ENCODE data around the gene TSHR. TPM values are rescaled to one million over a fixed set of nuclear protein-coding genes. Genes with fewer than 3 reads are reported as not detected.

The TSHR gene
- total and polyA plus RNA-seq, 2 of the 13 experiments (the other 11 are each of a cell fraction or from before 2014, with no cell fraction given): not detected

GRCh38 chr14:80992580-80992979 lies 37.2 kb downstream of the TSHR start:
- peaks cover 0 to 11% of the 10 kb centered on the region in 2 experiments; a peak in 3 of 5 replicates for H3K27me3 ChIP-seq (ENCODE audit: control insufficient read depth in 1 of 2, insufficient read depth in 2 of 2, low read length in 2 of 2)
- BruUV-seq (replicated peaks): no TSS peak
- H3K4me1 ChIP-seq (ENCODE audit: insufficient read depth, low read length): no peaks in the 10 kb centered on the region
- ChIA-PET CTCF (ENCODE audit: low intra/inter-chr PET ratio, low total read pairs) (no interaction called here), POLR2A (no interaction called here)
- H3K27ac ChIP-seq (ENCODE audit: extremely low read length, insufficient read depth, low read length): no peak overlapping the region
- H3K9me3 ChIP-seq (ENCODE audit: low read length): no peaks in the 10 kb centered on the region
- H3K36me3 ChIP-seq (replicated peaks in 1 of 2; ENCODE audit: control insufficient read depth in 1 of 2, insufficient read depth in 2 of 2, low read length in 2 of 2): no peaks in the 10 kb centered on the region
- ATAC-seq (no peak), FAIRE-seq (no peak), DNase-seq (ENCODE audit: low spot score) (no peak)
- no peaks in the 10 kb centered on the region for H4K20me1 ChIP-seq (ENCODE audit: insufficient read depth, low read length)
- no peak overlapping the region for H3K4me2 ChIP-seq (ENCODE audit: low read depth, low read length)
- H3K4me3 ChIP-seq (replicated peaks in 1 of 3; ENCODE audit: insufficient read depth in 1 of 3, low read depth in 2 of 3, low read length in 3 of 3): no peak overlapping the region
- WGBS (ENCODE audit: low lambda C conversion rate): 0% methylated on average over 3 of the region's 3 CpGs
- in situ Hi-C loops (cut with HindIII; ENCODE audit: extremely low pct_ligation_motif_present, low pct_unique_long_range_greater_than_20kb): loop anchor here (10.0 kb wide), 1 partner anchor 472 kb away; no protein-coding TSS in a partner anchor
- H2AFZ ChIP-seq (ENCODE audit: low read length): no peak overlapping the region
- H3K79me2 ChIP-seq (ENCODE audit: insufficient read depth, low read length): no peaks in the 10 kb centered on the region
- intact Hi-C loops (cut with micrococcal nuclease; ENCODE audit: unreplicated experiment): no loop called here
- H3K9ac ChIP-seq (ENCODE audit: insufficient read depth, low read depth, low read length): no peak overlapping the region
- TF ChIP-seq NR1H2 (CRISPR knock-in tag; IDR thresholded peaks at IDR 0.05; ENCODE audit: borderline replicate concordance, low read depth) (no peak), ZKSCAN8 (CRISPR knock-in tag; IDR thresholded peaks at IDR 0.05; ENCODE audit: borderline replicate concordance) (no peak), ZNF512B (CRISPR knock-in tag; IDR thresholded peaks at IDR 0.05; ENCODE audit: borderline replicate concordance) (no peak), JDP2 (CRISPR knock-in tag; IDR thresholded peaks at IDR 0.05; ENCODE audit: borderline replicate concordance) (no peak), MAZ (IDR thresholded peaks at IDR 0.05; ENCODE audit: borderline replicate concordance, low read depth, low read length) (no peak), MAZ (CRISPR knock-in tag; IDR thresholded peaks at IDR 0.05; ENCODE audit: low read depth) (no peak), ZNF24 (IDR thresholded peaks at IDR 0.05) (no peak), U2AF1 (optimal IDR thresholded peaks at IDR 0.05; ENCODE audit: low read depth, low read length) (no peak), AHDC1 (CRISPR knock-in tag; IDR thresholded peaks at IDR 0.05; ENCODE audit: borderline replicate concordance) (no peak), MEIS2 (CRISPR knock-in tag; IDR thresholded peaks at IDR 0.05) (no peak), TOE1 (CRISPR knock-in tag; IDR thresholded peaks at IDR 0.05) (no peak), ZBTB10 (CRISPR knock-in tag; IDR thresholded peaks at IDR 0.05; ENCODE audit: borderline replicate concordance) (no peak), ZMYM3 (CRISPR knock-in tag; IDR thresholded peaks at IDR 0.05) (no peak), RARG (CRISPR knock-in tag; IDR thresholded peaks at IDR 0.05; ENCODE audit: low read depth) (no peak)

Measured in HepG2 (cell line).